H1 (cell line): Measurements from ENCODE around the gene SLC38A8. TPM values are rescaled to one million over a fixed set of nuclear protein-coding genes. Genes with fewer than 3 reads are reported as not detected.

ENCODE experiments used
- CTCF ChIA-PET: fragments of 300-600 bp; sonication (Branson Sonifier 250); formaldehyde crosslinking; loops from one replicate; lab custom pipeline; 2021; ENCODE audit not compliant: partially characterized antibody; lab: Charles Lee
- POLR2A ChIA-PET: fragments of 300-600 bp; sonication (Branson Sonifier 250); formaldehyde crosslinking; loops from one replicate; lab custom pipeline; 2021; ENCODE audit warnings: inconsistent platforms; ENCODE audit not compliant: partially characterized antibody; lab: Charles Lee
- DNase-seq, 2 experiments: peaks; one replicate each; pipeline versions ENCODE4 v3.0.0 to v3.0.0-alpha.2; 2010 to 2022; ENCODE audit warnings: low spot score in 2 of 2, low read depth in 1 of 2, mixed read lengths in 1 of 2
- FAIRE-seq: peaks from 2 replicates; lab custom pipeline; 2011; peaks lifted over from hg19 to GRCh38; lab: Jason Lieb, UNC
- H2AFZ ChIP-seq: 2 replicates; pipeline ENCODE4 v1.8.1; 2012; ENCODE audit warnings: low read length, inconsistent platforms
- H2AK5ac ChIP-seq: 2 replicates; pipeline ENCODE4 v1.6.1; 2013; ENCODE audit warnings: low read depth, low read length
- H2BK120ac ChIP-seq: replicated peaks from 2 replicates; pipeline ENCODE3; 2013; ENCODE audit warnings: low read depth, low read length, inconsistent platforms
- H2BK12ac ChIP-seq: 2 replicates; pipeline ENCODE4 v1.6.1; 2013; ENCODE audit warnings: low read depth, low read length
- H2BK15ac ChIP-seq: 2 replicates; pipeline ENCODE4 v1.6.1; 2013; ENCODE audit warnings: low read length
- H2BK20ac ChIP-seq: 2 replicates; pipeline ENCODE4 v1.6.1; 2013; ENCODE audit warnings: low read length
- H2BK5ac ChIP-seq: 2 replicates; pipeline ENCODE4 v1.6.1; 2013; ENCODE audit warnings: low read depth, low read length
- H3K14ac ChIP-seq: 2 replicates; pipeline ENCODE4 v1.6.1; 2013; ENCODE audit warnings: inconsistent platforms; ENCODE audit not compliant: insufficient read length
- H3K18ac ChIP-seq: 2 replicates; pipeline ENCODE4 v1.6.1; 2013; ENCODE audit warnings: low read length; ENCODE audit errors: extremely low read depth
- H3K23ac ChIP-seq: 2 replicates; pipeline ENCODE4 v1.6.1; 2013; ENCODE audit warnings: inconsistent platforms; ENCODE audit not compliant: insufficient read length
- H3K23me2 ChIP-seq: 2 replicates; pipeline ENCODE4 v1.6.1; 2013; ENCODE audit warnings: low read depth, low read length
- H3K27ac ChIP-seq: 2 replicates; pipeline ENCODE4 v1.6.1; 2011; ENCODE audit warnings: low read depth, low read length, inconsistent platforms
- H3K27me3 ChIP-seq, 4 experiments: replicated peaks in 1 of 4; 1 replicate in 1 of 4; 2 replicates in 3 of 4; pipeline versions ENCODE4 v1.6.1 to v1.8.1; 2011 to 2013; ENCODE audit warnings: low read length in 3 of 4, mild to moderate bottlenecking in 3 of 4, inconsistent platforms in 2 of 4, mixed read lengths in 2 of 4, moderate library complexity in 1 of 4; ENCODE audit not compliant: control insufficient read depth in 3 of 4, insufficient read depth in 3 of 4; ENCODE audit errors: extremely low read depth in 1 of 4
- H3K36me3 ChIP-seq, 4 experiments: 2 replicates each; pipeline versions ENCODE4 v1.6.1 to v1.8.1; 2011 to 2013; ENCODE audit warnings: mild to moderate bottlenecking in 4 of 4, low read length in 3 of 4, moderate library complexity in 2 of 4, control low read depth in 1 of 4, inconsistent platforms in 1 of 4; ENCODE audit not compliant: insufficient read depth in 4 of 4, control insufficient read depth in 2 of 4
- H3K4ac ChIP-seq: replicated peaks from 2 replicates; pipeline ENCODE3; 2013; ENCODE audit warnings: low read length, low read depth, mixed read lengths, inconsistent platforms; ENCODE audit not compliant: insufficient read length
- H3K4me1 ChIP-seq, 4 experiments: replicated peaks in 1 of 4; 1 replicate in 1 of 4; 2 replicates in 3 of 4; pipeline versions ENCODE4 v1.6.1 to v1.8.1; 2011 to 2013; ENCODE audit warnings: low read length in 3 of 4, inconsistent platforms in 2 of 4, mixed read lengths in 1 of 4; ENCODE audit not compliant: insufficient read depth in 4 of 4, control insufficient read depth in 3 of 4
- H3K4me2 ChIP-seq, 2 experiments: 2 replicates each; pipeline versions ENCODE4 v1.6.1 to v1.8.1; 2011 to 2013; ENCODE audit warnings: low read depth in 2 of 2, low read length in 2 of 2, control low read depth in 1 of 2, inconsistent platforms in 1 of 2, mild to moderate bottlenecking in 1 of 2; ENCODE audit not compliant: insufficient read depth in 1 of 2
- H3K4me3 ChIP-seq, 4 experiments: fragments of 200-600, 300-600 bp in 1 of 4; sonication (generic), shearing (Covaris generic), sonication (Bioruptor Twin) in 1 of 4; 2 replicates each; pipeline versions ENCODE4 v1.5.1 to v1.8.1; 2011 to 2016; ENCODE audit warnings: low read length in 4 of 4, low read depth in 3 of 4, control low read depth in 2 of 4, inconsistent platforms in 2 of 4, mild to moderate bottlenecking in 2 of 4, mixed read lengths in 1 of 4, moderate library complexity in 1 of 4; ENCODE audit not compliant: insufficient read depth in 2 of 4; ENCODE audit errors: extremely low read depth in 1 of 4
- H3K56ac ChIP-seq: replicated peaks from 2 replicates; pipeline ENCODE3; 2013; ENCODE audit warnings: low read depth, mild to moderate bottlenecking, mixed read lengths, low read length, inconsistent platforms; ENCODE audit not compliant: insufficient read length
- H3K79me1 ChIP-seq: 2 replicates; pipeline ENCODE4 v1.6.1; 2013; ENCODE audit warnings: low read depth, low read length, control low read depth
- H3K79me2 ChIP-seq, 2 experiments: 2 replicates each; pipeline versions ENCODE4 v1.6.1 to v1.8.1; 2012 to 2013; ENCODE audit warnings: low read length in 2 of 2, mild to moderate bottlenecking in 2 of 2, inconsistent platforms in 1 of 2; ENCODE audit not compliant: insufficient read depth in 2 of 2, control insufficient read depth in 1 of 2
- H3K9ac ChIP-seq, 4 experiments: replicated peaks in 1 of 4; 1 replicate in 1 of 4; 2 replicates in 3 of 4; pipeline versions ENCODE4 v1.6.1 to v1.8.1; 2011 to 2013; ENCODE audit warnings: low read depth in 3 of 4, low read length in 3 of 4, control low read depth in 2 of 4, mild to moderate bottlenecking in 2 of 4, moderate library complexity in 2 of 4, inconsistent platforms in 1 of 4; ENCODE audit errors: extremely low read depth in 1 of 4
- H3K9me3 ChIP-seq, 2 experiments: 2 replicates each; pipeline versions ENCODE4 v1.6.1 to v1.8.1; 2012 to 2013; ENCODE audit warnings: mild to moderate bottlenecking in 2 of 2, moderate library complexity in 2 of 2, control low read depth in 1 of 2, inconsistent platforms in 1 of 2, low read depth in 1 of 2, low read length in 1 of 2, mixed read lengths in 1 of 2; ENCODE audit not compliant: insufficient read depth in 2 of 2
- H4K20me1 ChIP-seq, 2 experiments: replicated peaks in 1 of 2; 2 replicates each; pipeline versions ENCODE3 to v1.8.1; 2011 to 2013; ENCODE audit warnings: inconsistent platforms in 2 of 2, low read length in 2 of 2, mild to moderate bottlenecking in 1 of 2; ENCODE audit not compliant: insufficient read depth in 2 of 2, control insufficient read depth in 1 of 2
- H4K5ac ChIP-seq: 2 replicates; pipeline ENCODE4 v1.6.1; 2013; ENCODE audit warnings: low read length, low read depth, mixed read lengths, inconsistent platforms; ENCODE audit not compliant: insufficient read length
- H4K8ac ChIP-seq: 2 replicates; pipeline ENCODE4 v1.8.0; 2013; ENCODE audit warnings: mild to moderate bottlenecking, moderate library complexity, low read length, inconsistent platforms; ENCODE audit not compliant: insufficient read depth; ENCODE audit errors: extremely low read depth
- H4K91ac ChIP-seq: replicated peaks from 2 replicates; pipeline ENCODE3; 2013; ENCODE audit warnings: low read length, mixed read lengths, inconsistent platforms; ENCODE audit not compliant: insufficient read length
- ASH2L ChIP-seq: fragments of 200-600, 300-600 bp; sonication (generic); IDR thresholded peaks from one replicate; pipeline ENCODE4 v1.7.1; 2017; ENCODE audit warnings: low read length
- BACH1 ChIP-seq: IDR thresholded peaks from 2 replicates; pipeline ENCODE4 v1.6.1; 2012; ENCODE audit warnings: low read length, improper control_type of control experiment
- CHD2 ChIP-seq: IDR thresholded peaks from 2 replicates; pipeline ENCODE4 v1.6.1; 2012; ENCODE audit warnings: low read length, improper control_type of control experiment
- CREB1 ChIP-seq: IDR thresholded peaks from 2 replicates; pipeline ENCODE4 v1.6.1; 2012; ENCODE audit warnings: inconsistent platforms
- EZH2 ChIP-seq: fragments of 200-600 bp; sonication (generic); IDR thresholded peaks from 2 replicates; pipeline ENCODE4 v1.7.1; 2012; ENCODE audit warnings: low read depth, mild to moderate bottlenecking, moderate library complexity, low read length, inconsistent platforms; ENCODE audit not compliant: severe bottlenecking
- FOSL1 ChIP-seq: IDR thresholded peaks from 2 replicates; pipeline ENCODE4 v1.6.1; 2011; ENCODE audit warnings: mild to moderate bottlenecking, low read depth, low read length, moderate library complexity; ENCODE audit not compliant: insufficient read depth
- KDM4A ChIP-seq: IDR thresholded peaks from one replicate; pipeline ENCODE4 v1.7.1; 2012; ENCODE audit warnings: low read depth, mild to moderate bottlenecking, moderate library complexity, low read length, inconsistent platforms; ENCODE audit not compliant: severe bottlenecking
- RFX5 ChIP-seq: IDR thresholded peaks from 2 replicates; pipeline ENCODE4 v1.6.1; 2011; ENCODE audit warnings: low read depth, low read length, improper control_type of control experiment, borderline replicate concordance
- RXRA ChIP-seq: IDR thresholded peaks from 2 replicates; pipeline ENCODE4 v1.6.1; 2011; ENCODE audit warnings: low read depth, mild to moderate bottlenecking, low read length, moderate library complexity; ENCODE audit not compliant: insufficient read depth
- SAP30 ChIP-seq: fragments of 300-600 bp; sonication (generic); IDR thresholded peaks from 2 replicates; pipeline ENCODE4 v1.7.1; 2012; ENCODE audit warnings: low read length, moderate library complexity, mild to moderate bottlenecking, inconsistent platforms; ENCODE audit not compliant: insufficient read depth, insufficient replicate concordance
- SP1 ChIP-seq: IDR thresholded peaks from 2 replicates; pipeline ENCODE4 v1.6.1; 2011; ENCODE audit warnings: low read depth, low read length
- SP2 ChIP-seq: IDR thresholded peaks from 2 replicates; pipeline ENCODE4 v1.6.1; 2012; ENCODE audit warnings: mild to moderate bottlenecking, low read length, inconsistent platforms
- TAF7 ChIP-seq: optimal IDR thresholded peaks from 2 replicates; pipeline ENCODE3; 2011; ENCODE audit warnings: low read depth, mild to moderate bottlenecking, inconsistent platforms, low read length, moderate library complexity, borderline replicate concordance
- TEAD4 ChIP-seq: IDR thresholded peaks from 2 replicates; pipeline ENCODE4 v1.6.1; 2012; ENCODE audit warnings: low read depth, low read length, inconsistent platforms, mixed read lengths
- WGBS, 2 experiments: shearing (Covaris generic) in 1 of 2; methylation state at CpG; one replicate each; pipeline versions ENCODE4 v1.1.6 to v1.1.7; 2013 to 2015; ENCODE audit warnings: low lambda C conversion rate in 2 of 2, mixed read lengths in 2 of 2, inconsistent platforms in 1 of 2, low coverage in 1 of 2, missing lambda C conversion rate in 1 of 2; ENCODE audit not compliant: insufficient replicate concordance in 2 of 2, insufficient coverage in 1 of 2, insufficient read length in 1 of 2; ENCODE audit errors: extremely low coverage in 1 of 2, missing lambda C conversion rate in 1 of 2; 5-methylcytosine and 5-hydroxymethylcytosine counted together
- polyA plus RNA-seq, 7 experiments: library from polyadenylated mRNA; depleted of rRNA in 3 of 7; stranded (reverse) in 5 of 7; unstranded in 2 of 7; fragments of >200 nt in 5 of 7; fragments of 200-250 nt in 2 of 7; gene quantifications; 1 replicate in 5 of 7; 2 replicates in 1 of 7; 4 replicates in 1 of 7; pipeline versions ENCODE4 v1.2.1 to v1.2.3, GENCODE V29; 2011 to 2013; ENCODE audit warnings: missing spikeins in 2 of 7, mixed read lengths in 2 of 7
- total RNA-seq: library from RNA; stranded (reverse); fragmentation: NEBNext Ultra II Directional; extraction: Animal tissue kit (Norgen Biotek cat#: 25700); gene quantifications from 2 replicates; pipeline ENCODE4 v1.2.1, GENCODE V29; 2021
- TF ChIP-seq, protein P1 (sequence below): IDR thresholded peaks from 2 replicates; pipeline ENCODE4 v1.6.1; 2011; ENCODE audit warnings: low read depth, mild to moderate bottlenecking, low read length; ENCODE audit not compliant: insufficient read depth

Gene SLC38A8
- total and polyA plus RNA-seq, 2 of the 8 experiments (the other 6 are each of a cell fraction or from before 2014, with no cell fraction given), result 0.08 TPM; not detected in 1

GRCh38 chr16:84067640-84068039, 25.0 kb upstream of the SLC38A8 start:
- Histone ChIP-seq H3K23me2 (no peaks in the 10 kb centered on the region), H2BK15ac (no peak overlapping the region), H3K27ac (no peak overlapping the region), H4K5ac (no peak overlapping the region), H2BK20ac (no peak overlapping the region), H3K9ac (no peak overlapping the region), H3K27me3 (no peaks in the 10 kb centered on the region), H3K4me2 (no peak overlapping the region), H2BK5ac (no peak overlapping the region), H3K36me3 (peaks cover 10 to 44% (median 32%) of the 10 kb centered on the region in 4 experiments; a peak in 7 of 8 replicates), H3K23ac (no peak overlapping the region), H3K14ac (no peak overlapping the region), H3K79me1 (no peaks in the 10 kb centered on the region; the same call in 1 of the 2 replicates), H2AK5ac (no peak overlapping the region), H4K91ac (no peak overlapping the region), H3K4me3 (no peak overlapping the region), H2BK120ac (no peak overlapping the region), H3K18ac (no peak overlapping the region), H2BK12ac (no peak overlapping the region), H4K8ac (no peak overlapping the region), H3K4ac (no peak overlapping the region), H2AFZ (no peak overlapping the region), H3K4me1 (no peaks in the 10 kb centered on the region), H3K9me3 (no peaks in the 10 kb centered on the region), H4K20me1 (peaks cover 2 to 4% of the 10 kb centered on the region in 2 experiments), H3K56ac (no peak overlapping the region), H3K79me2 (no peaks in the 10 kb centered on the region)
- DNase-seq (no peak), FAIRE-seq (no peak)
- WGBS, 2 experiments, result 95% methylated on average over 9 of the region's 9 CpGs; no CpG with 5 or more reads in 1 of the 2 experiments
- POLR2A ChIA-PET, result no interaction called here
- CTCF ChIA-PET, result interaction anchor here (0.5 to 21.4 kb wide), 11 partner anchors 12 to 156 kb away, joined by 3 to 366 read pairs (median 4); partner anchors contain the start of genes OSGIN1 and SLC38A8
- TF ChIP-seq TEAD4 (no peak), SP2 (no peak), ASH2L (no peak), BACH1 (no peak), FOSL1 (no peak), RFX5 (no peak), KDM4A (no peak), SAP30 (no peak), EZH2 (no peak), CREB1 (no peak), RXRA (no peak), CHD2 (no peak), TAF7 (no peak), SP1 (no peak)
- TF ChIP-seq, protein P1, sequence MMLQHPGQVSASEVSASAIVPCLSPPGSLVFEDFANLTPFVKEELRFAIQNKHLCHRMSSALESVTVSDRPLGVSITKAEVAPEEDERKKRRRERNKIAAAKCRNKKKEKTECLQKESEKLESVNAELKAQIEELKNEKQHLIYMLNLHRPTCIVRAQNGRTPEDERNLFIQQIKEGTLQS, result no peak
